Fibroblast of mammary gland (primary cell): Measurements from ENCODE around the gene TMEM200B.
A peak's percentile ranks its signal among the peaks of the same experiment; 100 is the strongest.
"Not testable (repeated sequence)": the region's sequence is repeated elsewhere in the genome, so short reads cannot be mapped to it uniquely, and the experiment has no call there.

ENCODE experiments used
- DNase-seq: peaks from one replicate; pipeline ENCODE4 v3.0.0-alpha.2; 2010; ENCODE audit warnings: low read depth
- H3K4me3 ChIP-seq: 2 replicates; pipeline ENCODE4 v1.5.1; 2011; ENCODE audit warnings: low read depth, mild to moderate bottlenecking, low read length, moderate library complexity; ENCODE audit not compliant: control insufficient read depth
- CTCF ChIP-seq: conservative IDR thresholded peaks from 2 replicates; pipeline ENCODE4 v1.5.1; 2011; ENCODE audit warnings: low read depth, low read length, inconsistent platforms; ENCODE audit not compliant: control insufficient read depth, insufficient read depth

TMEM200B gene

DNA sequence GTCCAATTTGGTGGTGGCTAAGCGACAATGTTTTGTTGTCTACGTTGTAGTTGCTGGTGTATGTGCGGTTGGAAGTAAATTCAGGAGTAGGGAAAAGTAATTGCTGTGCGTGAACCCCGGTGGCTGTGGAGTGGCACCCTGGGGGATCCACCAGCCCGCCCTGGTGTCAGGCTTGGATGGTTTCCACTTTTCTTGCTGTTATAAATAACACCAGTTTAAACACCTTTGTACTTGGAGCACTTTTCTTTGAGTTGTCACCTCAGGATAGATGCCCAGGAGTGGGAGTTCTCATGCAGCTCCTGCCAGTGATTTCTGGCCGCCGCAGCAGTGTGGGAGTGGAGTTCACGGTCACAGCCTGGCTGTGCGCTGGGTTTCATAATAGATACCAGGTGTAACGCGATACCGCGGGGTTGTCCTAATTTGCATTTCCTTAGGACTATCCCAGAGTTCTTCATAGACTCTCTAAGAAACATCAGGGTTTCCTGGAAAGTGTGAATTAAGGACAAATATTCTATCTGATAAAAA, 12.8 kb upstream of the TMEM200B start:
- H3K4me3 ChIP-seq: no peak overlapping the region
- peak; percentile 64 for DNase-seq
- TF ChIP-seq CTCF: no peak

DNA sequence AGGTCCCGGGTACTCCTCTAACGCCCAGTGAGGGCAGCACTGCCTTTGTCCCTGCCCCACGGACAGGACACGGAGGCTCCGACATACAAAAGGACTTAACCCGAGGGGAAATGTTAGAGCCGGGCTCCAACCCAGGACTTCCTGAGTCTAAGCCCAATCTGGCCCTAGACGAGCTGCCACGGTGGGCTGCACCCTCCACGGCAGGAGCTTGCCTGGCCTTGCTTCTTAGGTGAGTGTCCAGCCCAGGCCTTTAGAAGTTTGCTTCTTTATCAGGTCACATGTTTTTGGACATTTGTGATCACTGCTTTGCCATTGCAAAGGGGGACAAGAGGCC, 11.0 kb upstream of the TMEM200B start:
- no peak for TF ChIP-seq CTCF

GRCh38 chr1:29133861-29134694, 10.4 kb upstream of the TMEM200B start:
- DNase-seq: no peak
- no peak for TF ChIP-seq CTCF
- no peak overlapping the region for H3K4me3 ChIP-seq

More for the DNA sequence above, 11.0 kb upstream of the TMEM200B start:
- H3K4me3 ChIP-seq: no peak overlapping the region
- no peak for DNase-seq

DNA sequence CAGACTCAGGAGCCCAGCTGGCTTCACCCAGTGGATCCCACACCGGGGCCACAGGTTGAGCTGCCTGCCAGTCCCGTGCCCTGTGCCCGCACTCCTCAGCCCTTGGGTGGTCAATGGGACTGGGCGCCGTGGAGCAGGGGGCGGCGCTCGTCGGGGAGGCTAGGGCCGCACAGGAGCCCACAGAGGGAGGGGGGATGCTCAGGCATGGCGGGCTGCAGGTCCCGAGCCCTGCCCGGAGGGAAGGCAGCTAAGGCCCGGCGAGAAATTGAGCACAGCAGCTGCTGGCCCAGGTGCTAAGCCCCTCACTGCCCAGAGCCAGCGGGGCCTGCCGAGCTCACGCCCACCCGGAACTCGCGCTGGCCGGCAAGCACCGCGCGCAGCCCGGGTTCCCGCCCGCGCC, 7.4 kb upstream of the TMEM200B start:
- not testable (repeated sequence) for DNase-seq, H3K4me3 ChIP-seq

- DNase-seq: no peak
- H3K4me3 ChIP-seq: no peak overlapping the region
- no peak for TF ChIP-seq CTCF
Measured at GRCh38 chr1:29129916-29130315, 6.2 kb upstream of the TMEM200B start.

- no peak overlapping the region for H3K4me3 ChIP-seq
- no peak for TF ChIP-seq CTCF
- DNase-seq: no peak
Measured at GRCh38 chr1:29128739-29129138, 5.0 kb upstream of the TMEM200B start.

DNA sequence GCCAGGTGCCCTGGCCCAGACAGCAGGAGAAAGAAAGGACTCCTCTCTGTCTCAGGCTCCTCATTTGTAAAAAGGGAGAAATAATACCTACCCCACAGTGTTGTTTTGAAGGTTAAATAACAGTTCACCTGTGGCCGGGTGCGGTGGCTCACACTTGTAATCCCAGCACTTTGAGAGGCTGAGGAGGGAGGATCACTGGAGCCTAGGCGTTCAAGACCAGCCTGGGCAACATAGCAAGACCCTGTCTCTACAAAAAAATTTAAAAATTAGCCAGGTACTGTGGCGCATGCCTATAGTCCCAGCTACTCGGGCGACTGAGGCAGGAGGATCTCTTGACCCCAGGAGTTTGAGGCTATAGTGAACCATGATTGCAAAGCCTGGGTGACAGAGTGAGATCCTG, 2.5 kb upstream of the TMEM200B start:
- DNase-seq: no peak
- no peak for TF ChIP-seq CTCF
- no peak overlapping the region for H3K4me3 ChIP-seq
